Embryonic facial prominence (tissue), 1 donor: ENCODE measurements around the gene CNN2.
A peak's percentile ranks its signal among the peaks of the same experiment; 100 is the strongest.
"Not testable (repeated sequence)": the region's sequence is repeated elsewhere in the genome, so short reads cannot be mapped to it uniquely, and the experiment has no call there.

ENCODE experiments used
- DNase-seq: peaks from one replicate; pipeline ENCODE4 v3.0.0-alpha.2; 2016; ENCODE audit errors: extremely low spot score

CNN2 gene

DNA sequence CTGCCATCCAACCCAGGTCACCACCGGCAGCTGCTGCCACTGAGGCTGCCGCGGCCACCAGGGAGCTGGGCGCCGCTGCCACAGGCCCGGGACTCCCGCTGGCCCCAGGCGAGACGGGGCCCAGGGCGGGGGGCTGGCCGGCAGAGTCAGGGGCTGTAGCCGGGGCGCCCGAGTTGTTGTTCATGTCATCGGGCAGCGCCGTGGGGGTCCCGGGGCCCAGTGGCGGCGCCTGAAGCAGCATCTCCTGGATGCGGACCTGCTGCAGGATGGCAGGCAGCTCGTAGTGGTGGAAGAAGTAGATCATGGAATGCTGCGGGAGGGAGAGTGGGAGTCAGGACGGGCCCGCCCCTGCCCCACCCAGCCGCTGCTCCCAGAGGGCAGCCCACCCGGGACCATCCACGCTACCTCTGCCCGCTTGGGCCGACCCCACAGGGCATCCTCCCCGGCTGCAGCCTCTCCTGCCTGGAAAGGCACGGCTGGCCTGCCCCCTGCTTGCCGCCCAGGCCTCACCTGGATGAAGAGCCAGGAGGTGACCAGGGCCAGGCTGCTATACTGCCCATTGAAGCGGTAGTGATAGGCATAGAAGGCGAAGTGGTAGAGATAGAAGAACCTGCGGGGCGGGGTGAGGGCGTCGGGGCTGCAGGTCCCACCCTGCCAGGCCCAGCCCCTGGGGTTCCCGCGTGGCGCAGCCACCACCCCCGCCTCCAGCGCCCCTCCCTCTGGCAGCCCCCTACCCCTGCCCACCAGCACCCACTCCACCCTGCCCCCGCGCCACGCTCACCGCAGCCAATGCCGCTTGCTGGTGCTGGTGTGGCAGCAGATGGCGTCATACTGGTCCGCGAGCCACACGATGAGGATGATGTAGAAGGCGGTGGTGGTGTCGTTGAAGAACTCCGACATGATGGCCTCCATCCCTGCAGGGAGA lies 15.6 kb upstream of the CNN2 start:
- no peak for DNase-seq

DNA sequence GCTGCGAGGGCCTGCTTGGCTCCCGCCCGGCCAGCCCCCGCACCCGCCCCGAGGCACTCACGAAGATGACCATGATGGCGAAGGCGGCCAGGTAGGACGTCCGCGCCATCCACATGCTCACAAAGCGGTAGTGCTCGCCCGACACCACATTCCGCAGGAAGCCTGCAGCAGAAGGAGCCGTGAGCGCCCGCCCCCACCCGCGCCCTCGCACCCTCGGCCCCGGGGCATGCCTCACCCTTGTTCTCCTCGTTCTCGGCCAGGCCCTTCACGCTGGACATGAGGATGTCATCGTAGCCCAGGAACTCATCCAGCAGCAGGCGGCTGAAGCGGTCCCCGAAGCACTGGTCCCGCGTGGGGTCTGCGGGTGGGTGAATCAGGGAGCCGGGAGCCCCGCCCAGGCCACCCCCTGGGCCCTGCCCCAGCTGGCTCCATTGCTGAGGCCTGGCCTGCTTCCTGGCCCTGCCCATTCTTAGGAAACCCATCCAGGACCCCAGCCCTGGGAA lies 14.5 kb upstream of the CNN2 start:
- DNase-seq: no peak

DNA sequence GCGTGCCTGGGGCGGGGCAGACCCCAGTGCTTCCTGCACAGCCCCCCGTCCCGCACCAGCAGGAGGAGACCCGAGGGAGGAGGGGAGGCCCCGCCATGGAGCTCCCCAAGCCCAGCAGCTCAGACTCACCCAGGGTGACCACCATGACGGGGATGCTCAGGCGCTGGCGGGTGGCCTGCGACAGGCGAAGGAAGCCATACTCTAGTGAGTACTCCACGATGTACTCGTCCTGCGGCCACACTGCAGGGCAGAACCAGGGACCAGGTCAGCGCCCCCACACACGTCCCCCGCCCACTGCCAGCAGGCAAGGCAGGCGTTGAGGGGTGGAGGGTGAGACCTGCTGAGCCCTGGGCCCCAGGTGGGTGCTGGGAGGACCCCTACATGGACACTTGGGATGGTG lies 14.1 kb upstream of the CNN2 start:
- no peak for DNase-seq

DNA sequence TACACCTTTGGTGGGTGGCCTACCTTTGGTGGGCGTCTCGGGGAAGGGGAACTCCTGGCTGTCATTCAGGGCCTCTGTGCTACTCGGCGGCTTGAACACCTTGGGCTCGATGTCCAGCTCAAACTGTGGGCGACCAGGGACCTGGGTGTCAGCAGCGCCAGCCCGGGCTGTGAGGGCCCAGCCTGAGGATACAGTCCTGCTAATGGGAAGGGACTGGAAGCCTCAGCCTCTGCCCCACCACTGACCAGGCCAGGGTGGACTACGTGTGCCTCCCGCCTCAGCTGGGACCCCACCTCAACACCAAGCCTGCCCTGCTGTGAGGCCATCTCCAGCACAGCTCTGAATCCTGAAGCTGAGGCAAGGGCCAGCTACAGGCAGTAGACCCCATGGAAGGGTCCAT lies 13.2 kb upstream of the CNN2 start:
- no peak for DNase-seq

DNA sequence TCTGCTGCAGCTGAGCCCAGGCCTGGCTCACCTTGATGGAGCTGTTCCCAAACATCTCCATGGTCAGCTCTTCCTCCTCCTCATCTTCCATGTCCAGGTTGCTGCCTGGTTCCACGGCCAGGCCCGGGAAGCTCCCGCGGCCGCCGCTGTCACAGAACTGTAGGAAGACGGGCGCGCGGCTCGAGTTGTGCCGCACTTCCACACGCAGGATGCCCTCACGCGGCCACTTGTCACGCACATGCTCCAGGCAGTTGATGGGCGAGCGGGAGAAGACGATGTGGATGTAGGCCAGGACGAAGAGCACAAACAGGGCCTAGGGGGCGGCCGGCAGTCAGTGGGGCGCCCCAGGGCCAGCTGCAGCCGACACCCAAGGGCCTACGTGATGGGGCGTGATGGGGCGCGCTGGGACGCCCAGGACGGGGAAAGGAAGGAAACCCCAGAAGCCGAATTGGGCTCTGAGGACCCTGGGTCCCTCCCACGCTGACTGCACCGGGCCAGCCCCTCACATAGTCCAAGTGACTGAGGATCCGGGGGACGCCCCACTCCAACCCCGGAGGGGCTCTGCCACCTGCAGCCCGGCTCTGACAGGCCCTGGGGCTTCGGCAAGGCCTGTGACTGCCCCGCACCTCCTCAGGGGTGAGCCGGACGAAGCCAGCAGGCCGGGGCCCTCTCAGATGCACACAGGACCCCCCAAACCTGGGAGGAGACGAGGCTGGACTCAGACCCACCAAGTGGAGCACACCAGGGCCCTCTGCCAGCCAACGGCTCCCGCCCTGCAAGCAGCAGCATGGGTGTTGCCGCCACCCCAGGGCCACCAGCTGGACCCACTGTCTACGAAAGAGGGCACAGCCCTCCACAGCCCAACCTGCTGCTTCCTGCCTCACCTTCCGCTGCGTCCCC lies 12.0 kb upstream of the CNN2 start:
- no peak for DNase-seq

DNA sequence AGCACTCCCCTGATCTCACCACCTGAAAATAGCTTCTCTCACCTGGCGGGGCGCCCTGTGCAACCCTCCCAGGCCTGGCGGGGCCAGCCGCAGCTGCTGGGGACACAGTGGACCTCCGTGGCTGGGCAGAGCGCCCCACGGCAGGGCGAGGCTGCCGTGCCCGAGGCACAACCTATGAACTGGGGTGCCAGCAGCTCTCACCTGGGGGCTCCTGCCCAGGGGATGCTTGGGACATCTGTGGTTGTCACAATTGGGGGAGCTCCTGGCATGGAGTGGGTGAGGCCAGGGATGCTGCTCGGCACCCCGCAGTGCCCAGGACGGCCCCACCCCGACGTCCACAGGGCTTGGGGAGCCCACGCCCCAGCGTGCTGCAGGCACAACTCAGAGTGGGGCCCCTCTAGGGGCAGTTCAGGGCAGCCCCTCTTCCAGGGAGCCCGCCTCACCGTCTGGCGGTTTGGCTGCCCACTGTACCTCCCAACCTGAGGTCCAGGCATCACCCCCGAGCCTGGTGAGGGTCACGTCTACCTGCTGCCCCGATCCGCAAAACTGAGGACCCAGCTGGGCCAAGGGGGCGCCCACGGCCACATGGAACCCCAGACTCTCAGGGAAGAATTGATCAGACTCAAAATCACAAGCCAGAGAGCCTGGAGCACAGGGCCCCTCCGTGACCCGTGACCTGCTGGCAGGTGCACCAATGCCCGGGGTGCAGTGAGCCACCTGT lies 11.2 kb upstream of the CNN2 start:
- no peak for DNase-seq

DNA sequence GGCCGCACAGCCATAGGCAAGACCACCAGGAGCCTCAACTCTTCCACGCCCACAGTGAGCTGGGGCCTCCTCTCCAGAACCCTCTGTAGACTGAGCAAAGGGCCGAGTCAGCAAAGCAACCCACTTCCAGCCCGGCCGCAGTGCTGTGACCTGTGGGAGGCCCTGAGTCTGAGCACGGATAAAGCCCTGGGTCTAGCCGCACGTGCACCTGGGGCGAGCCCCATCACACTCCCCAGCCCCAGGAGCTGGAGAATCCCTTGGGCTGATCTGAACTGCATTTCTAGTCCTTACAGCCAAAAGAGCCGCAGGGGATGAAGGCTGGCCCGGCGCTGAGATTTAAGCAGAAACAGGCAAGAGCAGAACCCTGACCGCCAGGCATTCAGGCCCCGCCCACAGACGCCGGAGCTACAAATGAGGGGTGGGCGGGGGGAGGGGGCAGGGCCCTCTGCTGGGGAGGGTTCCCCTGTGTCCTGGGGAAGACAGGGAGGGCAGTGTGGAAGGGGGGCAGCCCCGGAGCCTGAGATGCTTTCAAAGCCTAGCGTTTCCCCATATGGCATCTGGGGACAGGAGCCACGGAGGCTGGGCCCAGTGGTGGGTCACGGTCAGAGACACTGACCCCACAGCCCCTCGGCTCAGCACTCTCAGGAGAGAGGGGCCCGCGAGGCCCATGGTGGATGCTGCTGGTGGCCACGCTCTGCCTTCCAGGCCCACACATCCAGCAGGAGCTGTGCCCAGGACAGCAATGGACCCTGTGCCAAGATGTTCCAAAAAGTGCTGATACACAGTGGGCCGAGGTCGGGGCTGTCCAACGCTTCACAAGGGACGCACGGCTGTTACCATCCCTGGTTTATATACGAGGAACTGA lies 10.4 kb upstream of the CNN2 start:
- DNase-seq: no peak

DNA sequence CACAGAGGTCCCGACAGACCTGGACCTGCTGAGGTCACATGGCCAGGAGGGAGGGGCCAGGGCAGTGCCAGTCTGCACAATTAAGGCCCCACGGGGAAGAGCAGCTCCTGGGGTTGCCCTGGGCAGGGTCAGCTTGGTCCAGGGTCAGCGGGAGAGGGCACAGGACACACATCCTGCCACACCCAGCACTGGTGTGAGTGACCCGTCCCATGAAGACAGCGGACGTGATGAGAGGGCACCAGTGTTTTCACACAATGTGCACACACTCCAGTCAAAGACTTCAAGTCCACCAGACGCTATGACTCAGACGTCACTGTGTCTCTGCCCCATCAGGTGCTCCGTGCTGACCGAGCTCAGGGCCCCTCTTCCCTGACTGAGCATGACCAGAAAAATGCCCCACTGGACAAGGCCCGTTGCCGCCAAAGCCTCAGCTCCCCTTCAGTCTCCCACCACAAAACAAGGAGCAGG lies 9.7 kb upstream of the CNN2 start:
- DNase-seq: no peak

DNA sequence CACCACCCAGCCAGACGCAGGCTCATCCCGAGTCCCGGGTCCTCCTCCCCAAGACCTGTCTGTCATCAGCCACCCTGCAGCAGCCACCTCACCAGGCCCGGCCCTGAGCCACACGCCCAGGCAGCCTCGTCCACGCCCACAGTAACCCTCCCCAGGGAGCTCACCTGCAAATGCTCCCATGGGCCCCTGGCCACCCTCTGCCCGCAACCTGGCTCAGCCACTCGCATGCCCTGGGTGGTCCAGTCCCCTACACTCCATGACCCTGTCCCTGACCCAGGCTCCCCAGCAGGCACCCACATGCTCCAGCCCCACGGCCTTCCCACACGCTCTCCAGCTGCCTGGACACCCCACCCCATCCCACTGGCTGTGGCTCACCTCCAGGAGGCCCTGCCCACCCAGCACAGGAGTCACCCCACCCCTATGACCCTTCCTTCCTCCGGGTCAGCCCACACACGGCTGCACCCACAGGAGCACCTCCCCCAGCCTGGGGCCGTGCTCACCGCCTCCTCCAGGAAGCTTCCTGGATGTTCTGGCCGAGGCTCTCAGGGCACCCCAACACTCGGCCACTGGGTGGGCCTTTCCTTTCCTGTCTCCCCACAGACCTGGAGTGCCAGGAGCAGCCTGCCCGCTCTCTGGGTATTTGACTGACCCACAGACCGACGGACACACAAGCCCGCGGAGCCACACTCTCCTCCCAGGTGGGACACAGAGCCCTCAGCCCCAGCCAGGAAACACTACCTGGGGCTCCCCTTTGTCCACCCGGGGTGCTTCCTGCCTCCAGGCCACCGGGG lies 9.1 kb upstream of the CNN2 start:
- DNase-seq: no peak

DNA sequence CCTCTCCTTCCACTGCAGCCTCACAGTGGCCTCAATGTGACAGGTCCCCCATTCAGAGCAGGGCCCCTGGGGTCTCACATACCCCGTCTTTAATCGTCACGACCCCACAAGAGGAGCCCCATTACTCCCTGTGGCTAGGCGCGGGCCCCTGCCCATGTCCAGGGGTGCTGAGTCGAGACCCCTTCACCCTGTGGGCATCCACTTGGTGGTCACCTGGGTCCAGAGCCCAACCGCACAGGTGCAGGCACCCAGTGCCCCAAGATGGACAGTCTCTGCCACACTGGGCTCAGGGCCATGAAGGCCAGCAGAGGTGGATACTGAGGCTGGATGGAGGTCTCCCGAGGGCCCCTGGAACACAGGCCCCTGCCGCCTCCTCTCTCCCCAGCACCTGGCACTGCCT lies 8.5 kb upstream of the CNN2 start:
- DNase-seq: no peak

DNA sequence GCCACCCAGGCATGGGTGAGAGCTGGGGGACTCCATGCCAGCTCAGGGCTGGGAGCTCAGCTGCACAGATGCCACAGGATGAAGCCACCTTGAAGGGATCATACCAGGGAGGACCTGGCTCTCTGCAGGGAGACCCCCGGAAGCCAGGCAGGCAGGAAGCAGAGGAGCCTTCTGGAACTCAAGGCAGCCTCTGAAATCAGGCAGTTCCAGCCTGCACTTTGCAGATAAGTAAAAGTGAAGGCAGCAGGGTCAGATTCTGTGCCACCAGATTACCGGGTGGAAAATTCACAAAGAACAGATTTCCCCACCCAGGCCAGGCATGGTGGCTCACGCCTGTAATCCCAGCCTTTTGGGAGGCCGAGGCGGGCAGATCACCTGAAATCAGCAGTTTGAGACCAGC lies 8.0 kb upstream of the CNN2 start:
- no peak for DNase-seq

DNA sequence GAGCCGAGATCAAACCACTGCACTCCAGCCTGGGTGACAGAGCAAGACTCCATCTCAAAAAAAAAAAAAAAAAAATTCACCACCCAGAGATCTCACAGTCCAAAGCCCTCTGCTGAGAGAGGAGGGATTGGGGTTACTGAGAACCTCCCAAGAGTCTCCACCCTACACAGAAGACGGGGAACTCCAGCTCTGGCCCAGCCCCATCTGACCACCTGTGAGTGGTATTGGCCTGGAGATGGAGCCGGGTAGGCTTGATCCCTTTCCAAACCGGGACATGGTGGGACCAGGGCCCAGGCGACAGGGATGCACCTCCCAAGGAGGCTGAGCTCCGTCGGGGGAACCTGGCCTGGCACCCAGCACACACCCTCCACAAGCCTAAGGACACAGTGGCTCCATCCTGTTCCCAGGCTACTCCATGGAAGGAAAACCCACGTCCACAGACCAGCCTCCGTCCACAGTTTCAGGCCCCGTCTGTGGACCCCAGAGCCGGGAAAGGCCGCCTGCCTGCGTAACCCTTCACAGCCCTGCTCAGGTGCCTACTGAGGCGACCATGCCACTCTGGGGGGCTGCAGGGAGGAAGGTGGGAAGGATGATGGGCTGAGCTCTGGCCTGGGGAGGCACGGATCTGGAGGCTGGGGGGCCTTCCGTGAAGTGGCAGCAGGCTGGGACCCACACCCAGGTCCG lies 7.3 kb upstream of the CNN2 start:
- DNase-seq: no peak

DNA sequence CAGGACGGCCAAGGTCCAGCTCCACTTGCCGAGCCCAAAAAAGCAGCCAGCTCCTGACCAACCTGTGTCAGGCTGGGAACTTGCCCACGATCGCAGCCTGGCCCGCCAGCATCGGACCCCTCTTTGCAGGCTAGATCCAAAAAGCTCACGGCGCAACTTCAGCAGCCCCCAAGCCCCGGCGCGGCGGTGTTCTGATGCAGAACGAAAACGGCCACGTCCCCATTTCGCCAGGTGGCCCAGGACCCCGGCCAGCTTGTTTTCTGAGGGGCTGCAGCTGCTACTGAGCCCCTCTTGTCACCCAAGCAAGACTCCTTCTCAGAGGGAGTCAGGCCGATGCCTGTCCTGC lies 6.8 kb upstream of the CNN2 start:
- DNase-seq: no peak

DNA sequence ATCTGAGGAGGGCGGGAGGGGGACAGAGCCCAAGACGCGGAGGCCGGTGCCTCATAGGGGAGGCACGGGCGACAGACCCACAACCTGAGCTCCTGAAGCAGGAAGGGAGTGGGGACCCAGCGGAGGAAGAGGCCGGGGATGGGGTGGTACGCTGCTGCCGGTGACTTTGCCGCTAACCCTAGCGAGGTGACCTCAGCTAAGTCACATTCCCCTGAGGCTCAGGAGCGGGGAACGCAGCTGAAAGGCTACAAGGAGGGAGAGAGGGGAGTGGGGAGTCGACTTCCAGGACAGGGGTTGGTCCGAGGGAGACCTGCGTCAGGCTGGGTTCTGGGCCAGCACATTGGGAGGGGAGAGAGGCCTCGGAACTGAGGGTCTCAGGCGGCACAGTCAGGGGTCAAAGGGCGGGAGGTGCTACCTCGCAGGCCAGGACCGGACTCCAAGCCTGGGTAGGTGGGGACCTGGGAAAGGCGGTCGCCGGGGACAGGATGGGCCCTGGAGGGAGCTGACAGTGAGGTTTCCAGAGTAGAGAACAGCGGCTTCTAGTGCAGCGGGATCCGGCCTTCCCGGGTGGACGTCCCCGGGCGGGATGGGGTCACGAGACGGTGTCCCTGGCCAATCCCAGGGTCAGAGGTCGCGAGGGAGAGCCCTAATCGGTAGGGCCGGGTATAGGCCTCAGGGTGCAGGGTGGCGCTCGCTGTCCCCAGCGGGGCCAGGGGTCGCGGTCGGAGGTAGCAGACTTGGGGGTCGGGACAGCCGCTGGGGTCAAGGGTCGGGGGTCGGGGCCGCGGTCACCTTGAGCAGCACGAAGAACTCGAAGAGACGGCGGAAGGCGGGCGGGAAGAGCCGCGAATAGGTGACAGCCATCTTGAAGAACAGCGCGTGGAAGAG lies 6.2 kb upstream of the CNN2 start:
- no peak for DNase-seq

DNA sequence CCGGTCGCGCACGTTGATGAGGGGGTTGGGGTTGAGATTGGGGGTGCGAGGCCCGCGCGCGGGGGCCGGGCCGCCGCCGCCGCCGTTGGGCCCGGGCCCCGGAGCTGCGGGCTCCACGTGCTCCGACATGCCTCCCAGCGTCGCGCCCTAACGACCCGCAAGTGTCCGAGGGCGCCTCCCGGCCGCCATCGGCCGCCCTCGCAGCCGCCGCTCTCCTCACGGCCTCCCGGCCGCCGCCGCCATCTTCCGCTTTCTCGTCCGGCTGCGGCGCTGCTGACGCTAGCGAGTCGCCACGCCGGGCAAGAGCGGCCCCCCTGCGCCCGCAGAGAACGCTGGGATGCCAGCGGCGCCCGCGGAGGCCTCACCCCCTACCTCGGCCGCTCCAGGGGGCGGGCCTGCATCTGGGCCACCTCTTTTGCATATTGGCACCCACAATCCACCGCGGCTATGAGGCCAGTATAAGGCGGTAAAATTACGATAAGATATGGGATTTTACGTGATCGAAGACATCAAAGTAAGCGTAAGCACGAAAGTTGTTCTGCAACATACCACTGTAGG lies 5.5 kb upstream of the CNN2 start, which contains the start of gene TMEM259:
Gene TMEM259, minus strand, starts transcription at position 256 of the 558 bp plus-strand sequence. Its CDS starts 127 bp downstream, at position 129.
- peak; percentile 94 for DNase-seq

DNA sequence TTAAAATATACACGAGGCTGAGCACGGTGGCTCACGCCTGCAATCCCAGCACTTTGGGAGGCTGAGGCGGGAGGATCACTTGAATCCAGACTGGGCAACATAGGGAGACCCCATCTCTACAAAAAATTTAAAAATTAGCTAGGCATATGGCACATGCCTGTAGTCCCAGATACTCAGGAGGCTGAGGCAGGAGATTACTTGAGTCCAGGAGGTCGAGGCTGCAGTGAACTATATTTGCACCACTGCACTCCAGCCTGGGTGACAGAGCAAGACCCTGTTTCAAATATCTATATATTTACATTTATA lies 2.6 kb upstream of the CNN2 start:
- not testable (repeated sequence) for DNase-seq

DNA sequence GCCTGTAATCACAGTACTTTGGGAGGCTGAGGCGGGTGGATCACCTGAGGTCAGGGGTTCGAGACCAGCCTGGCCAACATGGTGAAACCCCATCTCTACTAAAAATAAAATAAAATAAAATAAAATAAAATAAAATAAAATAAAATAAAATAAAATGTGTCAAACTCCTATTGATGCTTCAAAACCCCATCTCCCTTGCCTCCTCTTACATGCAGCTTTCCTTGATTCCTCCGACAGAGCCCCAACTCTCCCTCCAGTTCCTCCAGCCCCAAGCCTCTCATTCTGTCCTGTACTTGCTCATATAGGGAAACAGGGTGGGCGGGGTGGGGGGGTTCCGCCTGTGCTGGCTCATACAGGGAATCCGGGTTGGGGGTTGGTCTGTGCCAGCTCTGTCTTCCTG lies 1.3 kb upstream of the CNN2 start:
- not testable (repeated sequence) for DNase-seq
